Keratinocyte (primary cell): ENCODE measurements around the gene FTCD.

Source experiments
- EZH2 ChIP-seq: IDR thresholded peaks from one replicate; pipeline ENCODE4 v1.6.1; 2012; ENCODE audit warnings: inconsistent platforms, mild to moderate bottlenecking, low read length, moderate library complexity
- TF ChIP-seq, protein P1 (sequence below), 3 experiments: IDR thresholded peaks in 1 of 3; conservative IDR thresholded peaks in 1 of 3; optimal IDR thresholded peaks in 1 of 3; 2 replicates in 2 of 3; 3 replicates in 1 of 3; pipeline versions ENCODE3 to v1.5.1; 2011; ENCODE audit warnings: low read length in 3 of 3, mild to moderate bottlenecking in 3 of 3, moderate library complexity in 2 of 3, control low read depth in 1 of 3, inconsistent platforms in 1 of 3; ENCODE audit not compliant: insufficient read depth in 2 of 3; ENCODE audit errors: extremely low read depth in 1 of 3

DNA sequence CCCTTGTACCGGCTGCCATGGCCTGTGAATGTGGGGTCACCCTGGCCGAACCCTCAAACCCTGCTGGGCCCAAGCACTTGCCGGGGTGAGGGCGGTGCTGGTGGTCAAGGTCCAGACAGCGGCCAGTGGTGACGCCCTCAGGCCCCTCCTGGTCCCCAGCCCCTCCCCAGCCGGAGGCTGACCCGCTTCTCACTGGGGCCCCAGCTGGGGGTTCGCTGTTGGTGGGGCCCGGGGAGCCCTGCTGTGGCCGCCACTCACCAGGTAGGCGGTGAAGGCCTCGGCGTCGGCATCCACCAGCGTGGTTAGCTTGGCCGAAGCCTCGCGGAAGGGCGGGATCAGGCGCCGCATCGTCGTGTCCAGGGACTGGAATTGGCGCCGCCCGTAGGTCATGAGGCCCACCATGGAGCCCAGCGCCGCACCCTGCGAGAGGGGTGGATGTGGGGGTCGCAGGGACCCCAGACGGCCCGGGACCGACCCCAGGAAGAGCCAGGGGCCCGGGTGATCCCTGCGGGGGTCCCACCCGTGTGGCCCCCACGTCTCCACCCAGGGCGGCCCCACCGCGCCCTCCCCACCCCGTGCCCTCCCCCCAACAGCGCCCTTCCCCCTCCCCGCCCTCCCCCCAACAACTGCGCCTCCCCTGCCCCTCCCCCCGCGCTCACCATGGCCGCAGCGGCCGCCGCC is 10.1 kb downstream of the FTCD start:
- TF ChIP-seq, protein P1, sequence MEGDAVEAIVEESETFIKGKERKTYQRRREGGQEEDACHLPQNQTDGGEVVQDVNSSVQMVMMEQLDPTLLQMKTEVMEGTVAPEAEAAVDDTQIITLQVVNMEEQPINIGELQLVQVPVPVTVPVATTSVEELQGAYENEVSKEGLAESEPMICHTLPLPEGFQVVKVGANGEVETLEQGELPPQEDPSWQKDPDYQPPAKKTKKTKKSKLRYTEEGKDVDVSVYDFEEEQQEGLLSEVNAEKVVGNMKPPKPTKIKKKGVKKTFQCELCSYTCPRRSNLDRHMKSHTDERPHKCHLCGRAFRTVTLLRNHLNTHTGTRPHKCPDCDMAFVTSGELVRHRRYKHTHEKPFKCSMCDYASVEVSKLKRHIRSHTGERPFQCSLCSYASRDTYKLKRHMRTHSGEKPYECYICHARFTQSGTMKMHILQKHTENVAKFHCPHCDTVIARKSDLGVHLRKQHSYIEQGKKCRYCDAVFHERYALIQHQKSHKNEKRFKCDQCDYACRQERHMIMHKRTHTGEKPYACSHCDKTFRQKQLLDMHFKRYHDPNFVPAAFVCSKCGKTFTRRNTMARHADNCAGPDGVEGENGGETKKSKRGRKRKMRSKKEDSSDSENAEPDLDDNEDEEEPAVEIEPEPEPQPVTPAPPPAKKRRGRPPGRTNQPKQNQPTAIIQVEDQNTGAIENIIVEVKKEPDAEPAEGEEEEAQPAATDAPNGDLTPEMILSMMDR (optimal IDR thresholded peaks at IDR 0.05 in 1 of 3, IDR thresholded peaks at IDR 0.05 in 1 of 3, conservative IDR thresholded peaks at IDR 0.05 in 1 of 3; ENCODE audit: extremely low read depth in 1 of 3, insufficient read depth in 2 of 3, low read length in 3 of 3) = no peak
- TF ChIP-seq EZH2 = no peak
